ENCODE results near the gene FXN. TPM values are rescaled to one million over a fixed set of nuclear protein-coding genes. Genes with fewer than 3 reads are reported as not detected.
A peak's percentile ranks its signal among the peaks of the same experiment; 100 is the strongest.
"Not testable (repeated sequence)": the region's sequence is repeated elsewhere in the genome, so short reads cannot be mapped to it uniquely, and the experiment has no call there.

Gene FXN
- total and polyA plus RNA-seq, 3 experiments from 2014 or later = 30.0 to 56.1 (median 31.1) TPM

DNA sequence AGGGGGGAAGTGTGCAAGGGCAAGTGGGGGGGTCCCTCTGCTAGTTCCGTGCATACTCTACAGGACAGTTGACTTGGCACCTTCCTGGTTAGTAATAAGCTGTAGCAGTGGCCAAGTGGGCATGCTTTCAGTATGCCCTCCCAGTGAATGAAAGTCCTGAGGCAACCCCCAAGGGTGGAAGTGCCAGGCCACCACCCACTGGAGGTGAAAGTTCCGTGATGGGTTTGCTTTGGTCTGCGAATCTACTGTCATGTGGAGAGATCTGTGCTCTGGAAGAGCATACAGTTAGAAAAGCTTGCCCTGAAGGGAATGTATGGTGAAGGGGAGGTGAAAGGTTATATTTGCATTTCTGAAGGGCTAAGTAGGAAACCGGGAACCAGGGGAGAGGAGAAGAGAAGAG is 10.3 kb downstream of the FXN start:
- no peaks in the 10 kb centered on the region for H3K9me3 Mint-ChIP-seq
- H3K36me3 Mint-ChIP-seq = peaks cover 0 to 59% (median 12%) of the 10 kb centered on the region in 3 donors
- peak overlapping the region in 1 of 8 donors; percentile 71 for H3K27ac Mint-ChIP-seq
- Histone ChIP-seq H3K4me3 (ENCODE audit: low read length) (no peak overlapping the region), H3K36me3 (ENCODE audit: insufficient read depth, low read length) (peaks cover 15% of the 10 kb centered on the region), H3K9me3 (ENCODE audit: low read length) (no peaks in the 10 kb centered on the region), H3K27ac (ENCODE audit: low read depth, low read length) (no peak overlapping the region), H3K27me3 (ENCODE audit: insufficient read depth, low read length, poor library complexity, severe bottlenecking) (no peaks in the 10 kb centered on the region), H3K4me1 (ENCODE audit: insufficient read depth, low read length) (no peaks in the 10 kb centered on the region)
- no peak overlapping the region for H3K4me3 Mint-ChIP-seq
- peaks cover 0 to 1% of the 10 kb centered on the region in 2 donors for H3K27me3 Mint-ChIP-seq
- ChIA-PET CTCF (interaction anchor here (1.0 kb wide), 1 partner anchor 47 kb away, joined by 3 read pairs; no protein-coding TSS in a partner anchor), POLR2A (no interaction called here)
- DNase-seq = no peak
- H3K4me1 Mint-ChIP-seq = peaks cover 20 to 25% (median 24%) of the 10 kb centered on the region in 3 donors

DNA sequence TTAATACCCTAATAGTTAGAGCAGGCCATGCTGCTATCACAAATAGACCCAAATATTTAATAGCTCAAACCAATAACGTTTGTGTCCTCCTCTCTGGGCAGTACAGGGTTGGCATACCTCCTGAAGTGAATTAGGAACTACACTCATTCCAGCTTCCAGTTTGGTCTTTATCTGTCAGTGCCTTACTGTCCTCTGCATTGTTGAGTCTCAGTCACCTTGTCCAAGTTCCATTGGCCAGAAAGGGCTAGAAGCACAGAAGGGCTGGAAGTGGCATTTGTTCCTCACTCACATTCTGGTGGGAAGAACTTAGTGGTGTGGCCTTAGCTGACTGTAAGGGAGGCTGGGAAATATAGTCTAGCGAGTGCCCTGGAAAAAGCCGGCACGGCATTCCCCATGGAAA is 11.2 kb downstream of the FXN start:
- H3K36me3 ChIP-seq (ENCODE audit: insufficient read depth, low read length) = peaks cover 15% of the 10 kb centered on the region

DNA sequence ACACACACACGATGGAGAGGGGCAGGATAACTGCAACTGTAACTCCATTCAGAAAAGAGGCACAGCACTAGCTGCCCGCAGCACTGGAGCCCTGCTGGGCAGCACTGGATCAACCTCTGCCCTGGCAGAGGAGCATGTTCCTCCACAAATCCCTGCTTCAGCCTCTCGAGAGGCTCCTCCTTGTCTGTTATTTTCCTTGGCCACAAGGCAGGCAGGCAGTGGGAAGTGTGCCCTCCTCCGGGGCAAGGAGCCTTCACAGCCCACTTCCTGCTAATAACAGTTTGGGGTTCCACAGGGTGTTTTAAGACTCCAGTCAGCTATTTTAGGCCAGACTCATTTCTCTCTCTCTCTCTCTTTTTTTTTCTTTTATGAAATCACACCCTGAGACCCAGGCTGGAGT is 11.8 kb downstream of the FXN start:
- Mint-ChIP-seq H3K27ac (no peak overlapping the region), H3K9me3 (no peaks in the 10 kb centered on the region)

More for the DNA sequence above, 11.2 kb downstream of the FXN start:
- Histone ChIP-seq H3K27ac (ENCODE audit: low read depth, low read length) (no peak overlapping the region), H3K4me1 (ENCODE audit: insufficient read depth, low read length) (no peaks in the 10 kb centered on the region), H3K9me3 (ENCODE audit: low read length) (no peaks in the 10 kb centered on the region), H3K27me3 (ENCODE audit: insufficient read depth, low read length, poor library complexity, severe bottlenecking) (no peaks in the 10 kb centered on the region), H3K4me3 (ENCODE audit: low read length) (no peak overlapping the region)
- H3K27ac Mint-ChIP-seq = peak overlapping the region in 2 of 8 donors; percentile 17 to 58
- H3K27me3 Mint-ChIP-seq = peaks cover 0 to 1% of the 10 kb centered on the region in 2 donors
- H3K4me3 Mint-ChIP-seq = no peak overlapping the region
- no peaks in the 10 kb centered on the region for H3K9me3 Mint-ChIP-seq
- H3K4me1 Mint-ChIP-seq = peaks cover 20 to 21% (median 20%) of the 10 kb centered on the region in 3 donors
- ChIA-PET CTCF (no interaction called here), POLR2A (no interaction called here)
- peaks cover 0 to 61% (median 12%) of the 10 kb centered on the region in 3 donors for H3K36me3 Mint-ChIP-seq
- no peak for DNase-seq

DNA sequence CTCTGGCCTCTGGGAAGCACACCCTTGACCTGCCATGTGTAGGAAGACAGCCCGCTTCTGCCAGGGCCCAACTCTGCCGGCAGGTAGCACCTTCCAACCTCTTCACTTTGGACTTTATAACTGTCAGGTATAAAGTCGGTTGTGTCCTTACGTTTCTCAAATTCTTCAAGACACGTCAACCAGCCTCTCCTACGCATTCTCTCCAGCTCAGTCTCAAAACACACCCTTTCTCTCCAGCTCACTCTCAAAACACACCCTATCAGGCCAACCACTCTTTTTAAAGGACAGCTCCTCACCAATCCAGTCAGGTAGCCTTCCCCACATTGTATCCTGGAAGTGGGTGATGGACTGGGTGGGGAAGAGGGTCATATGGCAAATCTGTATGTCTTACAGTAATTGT is 13.5 kb downstream of the FXN start:
- no peak overlapping the region for H3K4me3 Mint-ChIP-seq
- Histone ChIP-seq H3K27ac (ENCODE audit: low read depth, low read length) (no peak overlapping the region), H3K4me3 (ENCODE audit: low read length) (no peak overlapping the region), H3K9me3 (ENCODE audit: low read length) (no peaks in the 10 kb centered on the region), H3K27me3 (ENCODE audit: insufficient read depth, low read length, poor library complexity, severe bottlenecking) (no peaks in the 10 kb centered on the region), H3K4me1 (ENCODE audit: insufficient read depth, low read length) (no peaks in the 10 kb centered on the region), H3K36me3 (ENCODE audit: insufficient read depth, low read length) (peaks cover 15% of the 10 kb centered on the region)
- H3K27me3 Mint-ChIP-seq = peaks cover 0 to 1% of the 10 kb centered on the region in 2 donors
- peaks cover 8 to 9% (median 8%) of the 10 kb centered on the region in 3 donors for H3K4me1 Mint-ChIP-seq
- POLR2A ChIA-PET = no interaction called here
- CTCF ChIA-PET = interaction anchor here (0.8 kb wide), 1 partner anchor 13 kb away, joined by 3 read pairs; no protein-coding TSS in a partner anchor
- H3K9me3 Mint-ChIP-seq = no peaks in the 10 kb centered on the region
- peak overlapping the region in 3 of 8 donors; percentile 62 to 84 (median 84) for H3K27ac Mint-ChIP-seq
- H3K36me3 Mint-ChIP-seq = peaks cover 3 to 62% (median 14%) of the 10 kb centered on the region in 3 donors
- DNase-seq = no peak

More for the DNA sequence above, 11.8 kb downstream of the FXN start:
- ChIA-PET CTCF (interaction anchor here (0.6 kb wide), 1 partner anchor 146 kb away, joined by 3 read pairs; no protein-coding TSS in a partner anchor), POLR2A (no interaction called here)
- Histone ChIP-seq H3K27ac (ENCODE audit: low read depth, low read length) (no peak overlapping the region), H3K9me3 (ENCODE audit: low read length) (no peaks in the 10 kb centered on the region), H3K4me3 (ENCODE audit: low read length) (no peak overlapping the region), H3K4me1 (ENCODE audit: insufficient read depth, low read length) (no peaks in the 10 kb centered on the region), H3K36me3 (ENCODE audit: insufficient read depth, low read length) (peaks cover 15% of the 10 kb centered on the region), H3K27me3 (ENCODE audit: insufficient read depth, low read length, poor library complexity, severe bottlenecking) (no peaks in the 10 kb centered on the region)
- Mint-ChIP-seq H3K4me1 (peaks cover 18 to 21% (median 20%) of the 10 kb centered on the region in 3 donors), H3K36me3 (peaks cover 0 to 61% (median 12%) of the 10 kb centered on the region in 3 donors), H3K27me3 (peaks cover 0 to 1% of the 10 kb centered on the region in 2 donors), H3K4me3 (no peak overlapping the region)
- no peak for DNase-seq

DNA sequence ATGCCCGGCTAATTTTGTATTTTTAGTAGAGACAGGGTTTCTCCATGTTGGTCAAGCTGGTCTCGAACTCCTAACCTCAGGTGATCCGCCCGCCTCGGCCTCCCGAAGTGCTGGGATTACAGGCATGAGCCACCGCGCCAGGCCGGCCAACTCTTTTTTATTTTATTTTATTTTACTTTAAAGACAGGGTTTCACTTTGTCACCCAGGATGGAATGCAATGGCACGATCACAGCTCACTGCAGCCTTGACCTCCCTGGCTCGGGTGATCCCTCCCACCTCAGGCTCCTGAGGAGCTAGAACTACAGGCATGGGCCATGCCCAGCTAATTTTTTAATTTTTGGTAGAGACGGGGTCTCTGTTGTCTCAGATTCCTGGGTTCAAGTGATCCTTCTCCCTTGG is 15.4 kb downstream of the FXN start:
- H3K36me3 ChIP-seq (ENCODE audit: insufficient read depth, low read length) = peaks cover 21% of the 10 kb centered on the region
- H3K9me3 Mint-ChIP-seq; DNase-seq; H3K9me3 ChIP-seq (ENCODE audit: low read length); H3K4me3 ChIP-seq (ENCODE audit: low read length); H3K4me3 Mint-ChIP-seq; H3K4me1 ChIP-seq (ENCODE audit: insufficient read depth, low read length); H3K27me3 Mint-ChIP-seq; H3K27ac Mint-ChIP-seq; H3K27me3 ChIP-seq (ENCODE audit: insufficient read depth, low read length, poor library complexity, severe bottlenecking); H3K27ac ChIP-seq (ENCODE audit: low read depth, low read length); H3K4me1 Mint-ChIP-seq; POLR2A ChIA-PET: not testable (repeated sequence)
- CTCF ChIA-PET = interaction anchor here (1.2 kb wide), 1 partner anchor 15 kb away, joined by 4 read pairs; the partner anchor contains the start of gene FXN
- peaks cover 3 to 65% (median 10%) of the 10 kb centered on the region in 3 donors for H3K36me3 Mint-ChIP-seq

DNA sequence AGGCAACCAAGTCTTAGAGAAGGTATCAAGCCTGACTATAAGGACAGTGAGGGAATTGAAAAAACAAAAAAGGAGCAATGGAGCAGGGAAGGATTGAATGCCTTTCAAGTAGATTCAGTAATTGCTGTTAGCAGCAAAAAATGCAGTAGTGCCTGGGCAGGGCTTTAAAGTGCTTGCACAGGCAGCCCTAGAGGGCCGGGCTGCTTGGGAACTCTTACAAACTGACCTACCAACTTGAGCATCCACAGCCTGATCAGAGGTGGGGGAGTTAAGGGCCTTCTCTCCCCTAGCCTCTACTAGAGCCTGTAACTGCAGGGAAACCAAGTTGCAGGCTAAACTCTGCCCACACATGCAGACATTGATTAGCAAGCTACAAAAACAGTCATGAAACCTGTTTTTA is 19.4 kb downstream of the FXN start:
- Mint-ChIP-seq H3K9me3 (no peaks in the 10 kb centered on the region), H3K4me1 (peaks cover 2 to 9% (median 4%) of the 10 kb centered on the region in 3 donors), H3K27me3 (no peaks in the 10 kb centered on the region), H3K4me3 (no peak overlapping the region), H3K27ac (no peak overlapping the region), H3K36me3 (peaks cover 3 to 63% (median 14%) of the 10 kb centered on the region in 3 donors)
- CTCF ChIA-PET = interaction anchor here (1.4 to 6.3 kb wide), 4 partner anchors 11 to 139 kb away, joined by 3 to 54 read pairs (median 8); partner anchors contain the start of gene FXN
- H3K27me3 ChIP-seq (ENCODE audit: insufficient read depth, low read length, poor library complexity, severe bottlenecking) = no peaks in the 10 kb centered on the region
- no peaks in the 10 kb centered on the region for H3K9me3 ChIP-seq (ENCODE audit: low read length)
- H3K27ac ChIP-seq (ENCODE audit: low read depth, low read length) = no peak overlapping the region
- POLR2A ChIA-PET = no interaction called here
- no peaks in the 10 kb centered on the region for H3K4me1 ChIP-seq (ENCODE audit: insufficient read depth, low read length)
- no peak for DNase-seq
- peaks cover 13% of the 10 kb centered on the region for H3K36me3 ChIP-seq (ENCODE audit: insufficient read depth, low read length)
- H3K4me3 ChIP-seq (ENCODE audit: low read length) = no peak overlapping the region

DNA sequence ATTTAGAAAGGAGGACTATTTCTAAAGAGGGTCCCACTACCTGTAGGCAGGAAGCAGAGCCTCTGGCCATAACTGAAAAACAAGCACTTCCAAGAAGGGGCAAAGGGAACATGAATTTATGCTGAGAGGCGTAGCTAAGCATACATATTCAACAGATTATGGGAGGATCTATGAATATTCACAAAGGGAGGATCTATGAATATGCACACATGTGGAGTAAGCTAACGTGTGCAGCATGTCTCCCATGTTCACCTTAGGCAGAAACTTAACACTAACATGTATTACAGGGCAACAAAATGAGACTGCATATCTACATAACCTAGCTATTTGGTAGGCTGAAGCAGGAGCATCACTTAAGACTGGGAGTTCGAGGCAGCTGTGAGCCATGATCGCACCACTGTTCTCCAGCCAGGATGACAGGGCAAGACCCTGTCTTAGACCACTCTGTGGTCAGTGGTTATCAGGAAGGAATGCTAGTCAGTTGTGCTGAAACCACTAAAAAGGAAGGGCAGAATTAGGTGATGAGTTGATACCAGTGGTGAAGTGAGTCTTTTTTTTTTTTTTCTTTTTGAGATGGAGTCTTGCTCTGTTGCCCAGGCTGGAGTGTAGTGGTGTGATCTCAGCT is 20.8 kb downstream of the FXN start:
- Histone ChIP-seq H3K36me3 (ENCODE audit: insufficient read depth, low read length) (peaks cover 13% of the 10 kb centered on the region), H3K4me3 (ENCODE audit: low read length) (no peak overlapping the region), H3K27ac (ENCODE audit: low read depth, low read length) (no peak overlapping the region), H3K4me1 (ENCODE audit: insufficient read depth, low read length) (no peaks in the 10 kb centered on the region), H3K27me3 (ENCODE audit: insufficient read depth, low read length, poor library complexity, severe bottlenecking) (no peaks in the 10 kb centered on the region), H3K9me3 (ENCODE audit: low read length) (no peaks in the 10 kb centered on the region)
- H3K9me3 Mint-ChIP-seq = no peaks in the 10 kb centered on the region
- H3K36me3 Mint-ChIP-seq = peaks cover 8 to 66% (median 19%) of the 10 kb centered on the region in 3 donors
- no peak overlapping the region for H3K27ac Mint-ChIP-seq
- peaks cover 4 to 15% (median 8%) of the 10 kb centered on the region in 3 donors for H3K4me1 Mint-ChIP-seq
- no peak overlapping the region for H3K4me3 Mint-ChIP-seq
- H3K27me3 Mint-ChIP-seq = no peaks in the 10 kb centered on the region
- DNase-seq = no peak
- ChIA-PET POLR2A (no interaction called here), CTCF (interaction anchor here (2.9 to 6.3 kb wide), 2 partner anchors 20 to 137 kb away, joined by 12 to 54 read pairs; partner anchors contain the start of gene FXN)

DNA sequence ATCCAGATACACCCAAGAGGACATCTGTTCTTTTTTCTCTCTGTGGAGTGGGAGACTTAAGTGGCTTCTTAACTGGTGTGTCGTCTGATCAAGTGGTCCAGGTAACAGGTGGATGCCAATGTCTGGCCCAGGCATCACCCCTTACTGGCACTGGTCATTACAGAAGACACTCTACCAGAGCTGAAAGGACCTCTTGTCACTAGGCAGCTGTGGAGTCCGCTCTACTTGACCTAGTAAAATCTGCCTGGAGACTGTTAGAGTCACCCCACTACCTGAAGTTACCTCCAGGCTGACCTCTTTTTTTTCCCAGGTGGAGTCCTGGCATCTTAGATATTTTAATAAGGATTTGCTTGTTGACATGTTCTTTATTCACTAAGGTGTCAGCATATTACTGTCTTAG is 22.5 kb downstream of the FXN start:
- Histone ChIP-seq H3K9me3 (ENCODE audit: low read length) (no peaks in the 10 kb centered on the region), H3K27me3 (ENCODE audit: insufficient read depth, low read length, poor library complexity, severe bottlenecking) (no peaks in the 10 kb centered on the region), H3K4me1 (ENCODE audit: insufficient read depth, low read length) (no peaks in the 10 kb centered on the region), H3K4me3 (ENCODE audit: low read length) (no peak overlapping the region), H3K36me3 (ENCODE audit: insufficient read depth, low read length) (peaks cover 13% of the 10 kb centered on the region), H3K27ac (ENCODE audit: low read depth, low read length) (no peak overlapping the region)
- H3K9me3 Mint-ChIP-seq = no peaks in the 10 kb centered on the region
- H3K27me3 Mint-ChIP-seq = no peaks in the 10 kb centered on the region
- H3K36me3 Mint-ChIP-seq = peaks cover 7 to 71% (median 19%) of the 10 kb centered on the region in 3 donors
- H3K4me3 Mint-ChIP-seq = no peak overlapping the region
- peaks cover 4 to 15% (median 8%) of the 10 kb centered on the region in 3 donors for H3K4me1 Mint-ChIP-seq
- ChIA-PET POLR2A (no interaction called here), CTCF (interaction anchor here (2.9 to 6.3 kb wide), 2 partner anchors 22 to 135 kb away, joined by 12 to 54 read pairs; partner anchors contain the start of gene FXN)
- DNase-seq = no peak
- no peak overlapping the region for H3K27ac Mint-ChIP-seq

Data from CD8-positive, alpha-beta memory T cell (primary cell).